GM18505 (cell line): ENCODE results near the gene XCR1.

Source experiments
- ATAC-seq: cut with Tn5 transposase; IDR thresholded peaks from one replicate; pipeline ENCODE4 v1.9.1; 2021; ENCODE audit not compliant: unreplicated experiment
- POLR2A ChIP-seq: IDR thresholded peaks from 4 replicates; pipeline ENCODE4 v1.6.1; 2011; ENCODE audit warnings: borderline replicate concordance; ENCODE audit not compliant: insufficient read depth, insufficient read length; ENCODE audit errors: extremely low read depth

Gene XCR1

GRCh38 chr3:45988804-45989203 lies 38.5 kb downstream of the XCR1 start:
- no peak for ATAC-seq
- no peak for TF ChIP-seq POLR2A

- TF ChIP-seq POLR2A: no peak
- ATAC-seq: no peak
These were observed 38.9 kb downstream of the XCR1 start for GRCh38 chr3:45988362-45988761.

GRCh38 chr3:45987368-45988291 lies 39.7 kb downstream of the XCR1 start:
- TF ChIP-seq POLR2A: no peak
- ATAC-seq: no peak

- ATAC-seq: no peak
- TF ChIP-seq POLR2A: no peak
These were observed 40.8 kb downstream of the XCR1 start for GRCh38 chr3:45986303-45986982.

GRCh38 chr3:45985532-45986302 lies 41.6 kb downstream of the XCR1 start:
- TF ChIP-seq POLR2A: no peak
- no peak for ATAC-seq

- no peak for TF ChIP-seq POLR2A
- no peak for ATAC-seq
These were observed 42.7 kb downstream of the XCR1 start for GRCh38 chr3:45984331-45985312.

- no peak for ATAC-seq
- no peak for TF ChIP-seq POLR2A
These were observed 43.5 kb downstream of the XCR1 start for GRCh38 chr3:45983770-45984169.

- ATAC-seq: no peak
- TF ChIP-seq POLR2A: no peak
These were observed 45.8 kb downstream of the XCR1 start for GRCh38 chr3:45981346-45982074.

- no peak for TF ChIP-seq POLR2A
- no peak for ATAC-seq
These were observed 46.5 kb downstream of the XCR1 start for GRCh38 chr3:45980819-45981218.

GRCh38 chr3:45980229-45980813 lies 47.0 kb downstream of the XCR1 start:
- ATAC-seq: no peak
- no peak for TF ChIP-seq POLR2A

- no peak for ATAC-seq
- no peak for TF ChIP-seq POLR2A
These were observed 47.9 kb downstream of the XCR1 start for GRCh38 chr3:45979378-45979777.
